ENCODE results near the gene CST1.
"Not testable (repeated sequence)": the region's sequence is repeated elsewhere in the genome, so short reads cannot be mapped to it uniquely, and the experiment has no call there.

CST1 gene

GRCh38 chr20:23772074-23772473 is 21.3 kb upstream of the CST1 start:
- DNase-seq (ENCODE audit: low spot score in 2 of 2) (no peak), ATAC-seq (replicated peaks; ENCODE audit: extremely low read depth, poor library complexity, severe bottlenecking) (no peak)
- Mint-ChIP-seq H3K27ac (ENCODE audit: low read depth) (no peak overlapping the region), H3K4me1 (no peaks in the 10 kb centered on the region), H3K4me3 (no peak overlapping the region), H3K27me3 (peaks cover 36% of the 10 kb centered on the region), H3K9me3 (no peaks in the 10 kb centered on the region), H3K36me3 (ENCODE audit: insufficient read depth) (no peaks in the 10 kb centered on the region)

GRCh38 chr20:23770384-23770783 is 19.6 kb upstream of the CST1 start:
- H3K4me3 Mint-ChIP-seq = no peak overlapping the region
- H3K27me3 Mint-ChIP-seq = peaks cover 31% of the 10 kb centered on the region
- H3K36me3 Mint-ChIP-seq (ENCODE audit: insufficient read depth) = no peaks in the 10 kb centered on the region
- no peaks in the 10 kb centered on the region for H3K4me1 Mint-ChIP-seq
- H3K27ac Mint-ChIP-seq (ENCODE audit: low read depth) = no peak overlapping the region
- DNase-seq (ENCODE audit: low spot score in 2 of 2) (no peak), ATAC-seq (replicated peaks; ENCODE audit: extremely low read depth, poor library complexity, severe bottlenecking) (no peak)
- H3K9me3 Mint-ChIP-seq = no peaks in the 10 kb centered on the region

GRCh38 chr20:23768520-23768919 is 17.8 kb upstream of the CST1 start:
- H3K27me3 Mint-ChIP-seq = peaks cover 16% of the 10 kb centered on the region
- not testable (repeated sequence) for H3K9me3 Mint-ChIP-seq; H3K4me1 Mint-ChIP-seq; ATAC-seq (replicated peaks; ENCODE audit: extremely low read depth, poor library complexity, severe bottlenecking); DNase-seq (ENCODE audit: low spot score in 2 of 2); H3K36me3 Mint-ChIP-seq (ENCODE audit: insufficient read depth); H3K27ac Mint-ChIP-seq (ENCODE audit: low read depth); H3K4me3 Mint-ChIP-seq

GRCh38 chr20:23766531-23766930 is 15.8 kb upstream of the CST1 start:
- H3K4me3 Mint-ChIP-seq = no peak overlapping the region
- H3K27ac Mint-ChIP-seq (ENCODE audit: low read depth) = no peak overlapping the region
- H3K36me3 Mint-ChIP-seq (ENCODE audit: insufficient read depth) = no peaks in the 10 kb centered on the region
- no peaks in the 10 kb centered on the region for H3K9me3 Mint-ChIP-seq
- peaks cover 13% of the 10 kb centered on the region for H3K27me3 Mint-ChIP-seq
- ATAC-seq (replicated peaks; ENCODE audit: extremely low read depth, poor library complexity, severe bottlenecking) (no peak), DNase-seq (ENCODE audit: low spot score in 2 of 2) (no peak)
- no peaks in the 10 kb centered on the region for H3K4me1 Mint-ChIP-seq

- Mint-ChIP-seq H3K27me3 (peaks cover 13% of the 10 kb centered on the region), H3K36me3 (ENCODE audit: insufficient read depth) (no peaks in the 10 kb centered on the region), H3K9me3 (no peaks in the 10 kb centered on the region), H3K4me3 (no peak overlapping the region), H3K27ac (ENCODE audit: low read depth) (no peak overlapping the region), H3K4me1 (no peaks in the 10 kb centered on the region)
- ATAC-seq (replicated peaks; ENCODE audit: extremely low read depth, poor library complexity, severe bottlenecking) = no peak
- DNase-seq (ENCODE audit: low spot score in 2 of 2) = no peak
Measured at GRCh38 chr20:23765578-23765977, 14.8 kb upstream of the CST1 start.

GRCh38 chr20:23764630-23765029 is 13.9 kb upstream of the CST1 start:
- H3K4me3 Mint-ChIP-seq; H3K9me3 Mint-ChIP-seq; DNase-seq (ENCODE audit: low spot score in 2 of 2); ATAC-seq (replicated peaks; ENCODE audit: extremely low read depth, poor library complexity, severe bottlenecking); H3K27ac Mint-ChIP-seq (ENCODE audit: low read depth); H3K36me3 Mint-ChIP-seq (ENCODE audit: insufficient read depth); H3K4me1 Mint-ChIP-seq: not testable (repeated sequence)
- peaks cover 13% of the 10 kb centered on the region for H3K27me3 Mint-ChIP-seq

GRCh38 chr20:23763345-23763744 is 12.6 kb upstream of the CST1 start:
- no peak overlapping the region for H3K4me3 Mint-ChIP-seq
- no peak for DNase-seq (ENCODE audit: low spot score in 2 of 2)
- H3K9me3 Mint-ChIP-seq = no peaks in the 10 kb centered on the region
- H3K36me3 Mint-ChIP-seq (ENCODE audit: insufficient read depth) = no peaks in the 10 kb centered on the region
- no peak overlapping the region for H3K27ac Mint-ChIP-seq (ENCODE audit: low read depth)
- peaks cover 8% of the 10 kb centered on the region for H3K27me3 Mint-ChIP-seq
- no peaks in the 10 kb centered on the region for H3K4me1 Mint-ChIP-seq
- no peak for ATAC-seq (replicated peaks; ENCODE audit: extremely low read depth, poor library complexity, severe bottlenecking)

GRCh38 chr20:23759306-23759940 is 8.7 kb upstream of the CST1 start:
- DNase-seq (ENCODE audit: low spot score in 2 of 2) (no peak), ATAC-seq (replicated peaks; ENCODE audit: extremely low read depth, poor library complexity, severe bottlenecking) (no peak)
- peaks cover 39% of the 10 kb centered on the region for H3K27me3 Mint-ChIP-seq
- no peak overlapping the region for H3K4me3 Mint-ChIP-seq
- H3K4me1 Mint-ChIP-seq = no peaks in the 10 kb centered on the region
- no peak overlapping the region for H3K27ac Mint-ChIP-seq (ENCODE audit: low read depth)
- H3K9me3 Mint-ChIP-seq = no peaks in the 10 kb centered on the region
- H3K36me3 Mint-ChIP-seq (ENCODE audit: insufficient read depth) = no peaks in the 10 kb centered on the region

- H3K27ac Mint-ChIP-seq (ENCODE audit: low read depth); H3K36me3 Mint-ChIP-seq (ENCODE audit: insufficient read depth); ATAC-seq (replicated peaks; ENCODE audit: extremely low read depth, poor library complexity, severe bottlenecking); DNase-seq (ENCODE audit: low spot score in 2 of 2); H3K9me3 Mint-ChIP-seq; H3K4me1 Mint-ChIP-seq; H3K4me3 Mint-ChIP-seq: not testable (repeated sequence)
- peaks cover 58% of the 10 kb centered on the region for H3K27me3 Mint-ChIP-seq
Measured at GRCh38 chr20:23756792-23757191, 6.1 kb upstream of the CST1 start.

- not testable (repeated sequence) for ATAC-seq (replicated peaks; ENCODE audit: extremely low read depth, poor library complexity, severe bottlenecking); H3K27ac Mint-ChIP-seq (ENCODE audit: low read depth); H3K9me3 Mint-ChIP-seq; H3K36me3 Mint-ChIP-seq (ENCODE audit: insufficient read depth); DNase-seq (ENCODE audit: low spot score in 2 of 2); H3K4me3 Mint-ChIP-seq; H3K4me1 Mint-ChIP-seq
- H3K27me3 Mint-ChIP-seq = peaks cover 69% of the 10 kb centered on the region
Measured at GRCh38 chr20:23755131-23755611, 4.4 kb upstream of the CST1 start.

- H3K4me1 Mint-ChIP-seq = no peaks in the 10 kb centered on the region
- H3K27me3 Mint-ChIP-seq = peaks cover 73% of the 10 kb centered on the region
- H3K27ac Mint-ChIP-seq (ENCODE audit: low read depth) = no peak overlapping the region
- H3K9me3 Mint-ChIP-seq = no peaks in the 10 kb centered on the region
- H3K36me3 Mint-ChIP-seq (ENCODE audit: insufficient read depth) = no peaks in the 10 kb centered on the region
- DNase-seq (ENCODE audit: low spot score in 2 of 2) (no peak), ATAC-seq (replicated peaks; ENCODE audit: extremely low read depth, poor library complexity, severe bottlenecking) (no peak)
- no peak overlapping the region for H3K4me3 Mint-ChIP-seq
Measured at GRCh38 chr20:23754731-23755130, 4.0 kb upstream of the CST1 start.

- no peak overlapping the region for H3K27ac Mint-ChIP-seq (ENCODE audit: low read depth)
- H3K4me3 Mint-ChIP-seq = no peak overlapping the region
- H3K36me3 Mint-ChIP-seq (ENCODE audit: insufficient read depth) = no peaks in the 10 kb centered on the region
- no peak for ATAC-seq (replicated peaks; ENCODE audit: extremely low read depth, poor library complexity, severe bottlenecking)
- no peaks in the 10 kb centered on the region for H3K9me3 Mint-ChIP-seq
- no peaks in the 10 kb centered on the region for H3K4me1 Mint-ChIP-seq
- DNase-seq (ENCODE audit: low spot score in 2 of 2) = no peak
- peaks cover 82% of the 10 kb centered on the region for H3K27me3 Mint-ChIP-seq
Measured at GRCh38 chr20:23753589-23753988, 2.9 kb upstream of the CST1 start.

- no peak for ATAC-seq (replicated peaks; ENCODE audit: extremely low read depth, poor library complexity, severe bottlenecking)
- DNase-seq (ENCODE audit: low spot score in 2 of 2) = no peak
- Mint-ChIP-seq H3K36me3 (ENCODE audit: insufficient read depth) (no peaks in the 10 kb centered on the region), H3K27ac (ENCODE audit: low read depth) (no peak overlapping the region), H3K4me1 (no peaks in the 10 kb centered on the region), H3K27me3 (peaks cover 82% of the 10 kb centered on the region), H3K9me3 (no peaks in the 10 kb centered on the region), H3K4me3 (no peak overlapping the region)
Measured at GRCh38 chr20:23753194-23753548, 2.4 kb upstream of the CST1 start.

Measured in central memory CD8-positive, alpha-beta T cell (primary cell).